Measurements from ENCODE around the gene GOLGA3.
A peak's percentile ranks its signal among the peaks of the same experiment; 100 is the strongest.
"Not testable (repeated sequence)": the region's sequence is repeated elsewhere in the genome, so short reads cannot be mapped to it uniquely, and the experiment has no call there.

The GOLGA3 gene, protein sequence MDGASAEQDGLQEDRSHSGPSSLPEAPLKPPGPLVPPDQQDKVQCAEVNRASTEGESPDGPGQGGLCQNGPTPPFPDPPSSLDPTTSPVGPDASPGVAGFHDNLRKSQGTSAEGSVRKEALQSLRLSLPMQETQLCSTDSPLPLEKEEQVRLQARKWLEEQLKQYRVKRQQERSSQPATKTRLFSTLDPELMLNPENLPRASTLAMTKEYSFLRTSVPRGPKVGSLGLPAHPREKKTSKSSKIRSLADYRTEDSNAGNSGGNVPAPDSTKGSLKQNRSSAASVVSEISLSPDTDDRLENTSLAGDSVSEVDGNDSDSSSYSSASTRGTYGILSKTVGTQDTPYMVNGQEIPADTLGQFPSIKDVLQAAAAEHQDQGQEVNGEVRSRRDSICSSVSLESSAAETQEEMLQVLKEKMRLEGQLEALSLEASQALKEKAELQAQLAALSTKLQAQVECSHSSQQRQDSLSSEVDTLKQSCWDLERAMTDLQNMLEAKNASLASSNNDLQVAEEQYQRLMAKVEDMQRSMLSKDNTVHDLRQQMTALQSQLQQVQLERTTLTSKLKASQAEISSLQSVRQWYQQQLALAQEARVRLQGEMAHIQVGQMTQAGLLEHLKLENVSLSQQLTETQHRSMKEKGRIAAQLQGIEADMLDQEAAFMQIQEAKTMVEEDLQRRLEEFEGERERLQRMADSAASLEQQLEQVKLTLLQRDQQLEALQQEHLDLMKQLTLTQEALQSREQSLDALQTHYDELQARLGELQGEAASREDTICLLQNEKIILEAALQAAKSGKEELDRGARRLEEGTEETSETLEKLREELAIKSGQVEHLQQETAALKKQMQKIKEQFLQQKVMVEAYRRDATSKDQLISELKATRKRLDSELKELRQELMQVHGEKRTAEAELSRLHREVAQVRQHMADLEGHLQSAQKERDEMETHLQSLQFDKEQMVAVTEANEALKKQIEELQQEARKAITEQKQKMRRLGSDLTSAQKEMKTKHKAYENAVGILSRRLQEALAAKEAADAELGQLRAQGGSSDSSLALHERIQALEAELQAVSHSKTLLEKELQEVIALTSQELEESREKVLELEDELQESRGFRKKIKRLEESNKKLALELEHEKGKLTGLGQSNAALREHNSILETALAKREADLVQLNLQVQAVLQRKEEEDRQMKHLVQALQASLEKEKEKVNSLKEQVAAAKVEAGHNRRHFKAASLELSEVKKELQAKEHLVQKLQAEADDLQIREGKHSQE (N-terminal part only)

DNA sequence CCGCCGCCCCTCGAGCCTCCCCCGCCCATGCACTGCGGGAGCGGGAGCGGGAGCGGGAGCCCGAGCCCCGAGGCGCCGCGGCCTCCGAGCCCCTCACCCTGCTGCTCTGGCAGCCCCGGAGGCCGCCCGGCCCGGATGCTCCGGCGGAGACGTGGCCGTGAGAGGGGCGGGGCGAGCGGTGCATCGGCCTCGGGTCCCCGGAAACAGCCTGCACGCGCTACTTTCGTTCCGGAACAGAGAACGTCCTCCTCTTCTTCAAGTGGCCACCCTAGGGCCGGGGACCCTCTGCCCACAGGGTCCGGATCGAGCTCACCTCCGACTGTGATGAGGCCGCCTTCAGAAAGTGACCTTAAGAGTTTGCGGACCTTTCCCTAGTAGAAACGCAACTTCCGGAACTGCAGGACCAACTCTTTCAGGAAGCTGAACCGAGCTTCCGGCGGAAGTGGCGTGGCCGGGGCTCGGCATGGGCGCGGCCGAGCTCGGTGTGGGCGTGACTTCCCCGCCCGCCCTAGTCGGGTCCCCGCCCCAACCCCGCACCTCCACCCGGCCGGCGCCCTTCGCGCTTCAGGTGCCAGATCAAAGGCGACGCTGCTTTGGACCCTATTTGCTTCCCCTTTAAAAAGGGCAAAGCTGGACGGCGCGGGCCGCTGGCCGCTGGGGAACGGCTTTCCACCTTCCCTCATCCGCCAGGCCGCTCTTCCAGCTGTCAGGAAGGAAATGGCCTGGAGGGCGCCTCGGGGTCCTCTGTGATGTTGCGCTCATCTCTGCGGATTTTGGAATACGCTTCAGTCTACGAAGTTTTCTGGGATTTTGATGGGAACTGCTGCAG is at the start of gene GOLGA3:
Gene GOLGA3, minus strand, starts transcription at position 164 of the 829 bp plus-strand sequence. CDS start 6,741 bp downstream, outside the sequence.
- DNase-seq (ENCODE audit: low spot score): peak; percentile 91

DNA sequence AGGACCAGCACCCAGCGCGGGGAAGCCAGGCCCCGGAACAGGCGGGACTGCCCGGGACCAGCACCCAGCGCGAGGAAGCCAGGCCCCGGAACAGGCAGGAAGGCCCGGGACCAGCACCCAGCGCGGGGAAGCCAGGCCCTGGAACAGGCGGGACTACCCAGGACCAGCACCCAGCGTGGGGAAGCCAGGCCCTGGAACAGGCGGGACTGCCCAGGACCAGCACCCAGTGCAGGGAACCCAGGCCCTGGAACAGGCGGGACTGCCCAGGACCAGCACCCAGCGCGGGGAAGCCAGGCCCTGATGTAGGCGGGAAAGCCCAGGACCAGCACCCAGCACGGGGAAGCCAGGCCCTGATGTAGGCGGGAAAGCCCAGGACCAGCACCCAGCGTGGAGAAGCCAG is 46.0 kb upstream of the GOLGA3 start:
- not testable (repeated sequence) for DNase-seq (ENCODE audit: low spot score)

DNA sequence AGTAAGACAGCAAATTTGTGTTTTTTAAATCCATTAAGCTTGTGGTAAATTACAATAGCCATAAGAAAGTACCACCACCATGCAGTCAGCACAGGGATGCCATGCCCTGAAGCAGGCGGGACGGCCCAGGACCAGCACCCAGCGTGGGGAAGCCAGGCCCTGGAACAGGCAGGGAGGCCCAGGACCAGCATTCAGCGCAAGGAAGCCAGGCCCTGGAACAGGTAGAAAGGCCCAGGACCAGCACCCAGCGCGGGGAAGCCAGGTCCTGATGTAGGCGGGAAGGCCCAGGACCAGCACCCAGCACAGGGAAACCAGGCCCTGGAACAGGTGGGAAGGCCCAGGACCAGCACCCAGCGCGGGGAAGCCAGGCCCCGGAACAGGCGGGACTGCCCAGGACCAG is 45.5 kb upstream of the GOLGA3 start:
- no peak for DNase-seq (ENCODE audit: low spot score)

DNA sequence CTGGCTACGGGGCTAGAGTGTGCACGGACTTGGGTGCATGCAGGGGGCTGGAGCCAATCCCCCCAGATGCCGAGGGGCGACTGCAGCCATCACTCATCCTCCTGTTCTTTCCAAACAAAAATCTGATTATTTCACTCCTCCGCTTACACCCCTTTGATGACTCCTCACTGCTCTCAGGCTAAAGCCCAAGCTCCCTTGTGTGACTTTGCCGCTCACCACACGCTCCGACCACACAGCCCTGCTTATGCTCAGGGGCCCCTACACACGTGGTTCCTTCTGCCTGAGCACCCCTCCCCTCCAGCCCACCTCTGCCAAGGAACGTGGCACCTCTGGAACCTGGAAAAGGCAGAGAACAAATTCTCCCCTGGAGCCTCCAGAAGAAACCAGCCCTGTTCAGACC is 45.1 kb upstream of the GOLGA3 start:
- DNase-seq (ENCODE audit: low spot score): no peak

DNA sequence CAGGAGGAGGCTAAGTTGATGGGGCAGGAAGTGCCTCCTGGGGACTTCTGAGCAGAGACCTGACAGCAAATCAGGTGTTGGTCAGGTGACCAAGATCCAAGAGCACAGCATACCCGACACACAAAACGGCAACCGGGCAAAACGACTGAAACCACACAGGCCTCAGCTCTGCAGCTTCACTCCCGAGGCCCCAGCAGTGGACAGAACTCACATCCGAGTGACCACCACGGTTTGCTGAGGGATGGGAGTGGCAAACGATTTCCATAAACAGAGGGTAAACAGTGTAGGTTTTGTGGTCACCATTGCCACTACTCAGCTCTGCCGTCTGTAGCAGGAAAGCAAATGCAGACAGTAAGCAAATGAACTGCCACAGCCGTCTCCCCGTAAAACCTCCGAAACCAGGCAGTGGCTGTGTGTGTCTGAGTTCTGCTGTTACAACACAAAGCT is 44.3 kb upstream of the GOLGA3 start:
- no peak for DNase-seq (ENCODE audit: low spot score)

DNA sequence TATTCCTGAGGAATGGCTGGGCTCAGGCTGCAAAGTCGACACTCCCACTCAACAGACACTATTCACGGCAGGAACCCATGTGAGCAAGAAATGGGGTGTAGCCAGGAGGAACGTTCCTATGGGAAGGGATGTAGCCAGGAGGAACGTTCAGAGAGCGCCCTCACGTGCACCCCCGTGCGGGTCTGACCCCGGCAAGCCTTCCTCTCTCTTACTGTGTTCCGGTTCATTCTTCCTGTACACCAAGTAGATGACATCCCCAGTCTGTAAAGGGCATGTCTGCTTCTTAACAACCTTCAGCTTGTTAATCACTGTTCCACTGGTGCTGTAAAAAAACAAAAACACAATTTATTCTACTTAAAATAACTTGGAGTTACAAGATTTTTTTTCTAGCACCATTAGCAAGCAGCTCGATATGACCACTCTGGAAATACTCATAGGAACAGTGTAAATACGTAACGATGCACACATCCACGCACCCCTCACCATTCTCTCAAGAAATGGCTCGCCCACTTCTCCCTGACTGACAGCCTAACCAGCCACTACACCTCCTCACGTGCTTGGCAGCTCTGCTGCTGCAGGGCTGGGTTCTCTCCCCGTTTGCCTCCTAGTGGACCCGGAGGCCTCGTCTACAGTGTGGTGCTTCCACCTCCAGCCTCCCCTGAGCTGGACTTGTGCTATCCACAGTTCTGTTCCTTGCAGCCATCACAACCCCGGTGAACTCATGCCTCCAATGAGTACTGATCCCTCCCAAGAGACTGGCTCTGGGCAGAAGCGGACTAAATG is 43.6 kb upstream of the GOLGA3 start:
- DNase-seq (ENCODE audit: low spot score): no peak

DNA sequence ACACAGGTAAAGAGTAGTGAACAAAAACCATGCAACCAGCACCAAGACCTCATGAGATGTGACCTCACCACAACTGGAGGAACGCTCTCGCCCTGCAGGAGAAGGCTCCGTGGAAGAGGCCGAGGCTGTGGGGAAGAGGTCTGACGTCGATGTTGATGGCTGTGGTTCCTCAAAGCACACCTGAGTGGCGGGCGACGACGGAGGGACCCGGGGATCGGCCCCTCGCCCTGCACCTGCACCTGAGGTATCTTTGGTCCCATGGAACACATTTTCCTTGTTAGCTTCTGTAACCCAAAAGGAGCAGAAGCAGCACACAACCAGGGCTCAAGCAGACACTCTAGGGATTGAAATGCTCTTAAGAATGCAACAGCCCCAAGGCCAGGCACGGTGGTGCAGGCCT is 40.9 kb upstream of the GOLGA3 start:
- DNase-seq (ENCODE audit: low spot score): no peak

DNA sequence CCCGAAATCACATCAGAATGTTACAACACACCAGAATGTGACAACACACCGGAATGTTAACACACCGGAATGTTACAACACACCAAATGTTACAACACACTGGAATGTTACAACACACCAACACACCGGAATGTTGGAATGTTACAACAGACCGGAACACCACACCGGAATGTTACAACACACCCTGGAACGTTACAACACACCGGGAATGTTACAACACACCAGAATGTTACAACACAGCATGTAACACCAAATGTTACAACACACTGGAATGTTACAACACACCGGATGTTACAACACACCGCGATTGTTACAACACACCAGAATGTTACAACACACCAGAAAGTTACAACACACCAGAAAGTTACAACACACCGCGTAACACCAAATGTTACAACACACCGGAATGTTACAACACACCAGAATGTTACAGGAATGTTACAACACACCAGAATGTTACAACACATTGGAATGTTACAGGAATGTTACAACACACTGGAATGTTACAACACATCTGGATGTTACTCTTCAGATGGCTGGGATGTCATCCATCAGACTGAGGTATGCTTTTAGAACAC is 37.7 kb upstream of the GOLGA3 start:
- no peak for DNase-seq (ENCODE audit: low spot score)

DNA sequence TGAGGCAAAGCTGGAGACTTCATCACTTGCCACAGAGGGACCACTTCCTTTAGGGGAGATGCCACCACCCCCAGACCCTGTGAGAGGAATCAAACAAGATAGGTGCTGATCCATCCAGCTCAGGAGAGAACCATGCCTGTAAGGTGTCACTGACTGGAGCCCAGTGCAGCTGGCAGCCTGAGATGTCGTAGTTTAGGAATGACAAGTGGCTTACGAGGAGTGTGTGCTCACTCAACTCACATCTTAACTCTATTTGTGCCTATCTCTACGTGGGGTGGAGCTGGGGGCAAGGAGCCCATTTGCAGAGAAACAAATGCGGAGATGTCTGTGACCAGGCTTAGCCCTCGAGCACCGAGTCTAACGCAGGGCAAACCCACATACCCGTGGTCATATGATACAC is 32.9 kb upstream of the GOLGA3 start:
- DNase-seq (ENCODE audit: low spot score): no peak

DNA sequence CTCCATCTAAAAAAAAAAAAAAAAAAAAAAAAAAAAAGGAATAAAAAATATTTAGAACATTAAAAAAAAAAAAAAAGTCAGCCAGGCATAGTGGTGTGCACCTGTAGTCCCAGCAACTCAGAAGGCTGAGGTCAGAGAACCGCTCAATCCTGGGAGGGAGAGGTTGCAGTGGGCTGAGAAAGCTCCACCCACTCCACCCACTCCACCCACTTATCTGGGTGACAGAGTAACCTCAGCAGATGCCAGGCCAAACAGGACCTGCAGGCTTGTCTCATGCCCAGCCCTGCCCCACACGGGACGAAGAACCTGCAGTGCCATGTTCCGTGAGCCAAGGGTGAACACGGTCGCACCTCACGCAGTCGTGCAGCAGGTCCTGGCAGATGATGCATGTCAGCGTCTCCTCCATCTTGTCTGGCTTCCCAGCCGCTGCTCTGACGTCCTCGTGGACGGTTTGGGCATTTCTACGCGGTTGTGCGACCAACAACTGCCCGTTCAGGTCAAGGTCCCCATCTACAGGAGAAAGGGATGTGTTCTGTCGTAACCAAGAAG is 30.1 kb upstream of the GOLGA3 start:
- no peak for DNase-seq (ENCODE audit: low spot score)

DNA sequence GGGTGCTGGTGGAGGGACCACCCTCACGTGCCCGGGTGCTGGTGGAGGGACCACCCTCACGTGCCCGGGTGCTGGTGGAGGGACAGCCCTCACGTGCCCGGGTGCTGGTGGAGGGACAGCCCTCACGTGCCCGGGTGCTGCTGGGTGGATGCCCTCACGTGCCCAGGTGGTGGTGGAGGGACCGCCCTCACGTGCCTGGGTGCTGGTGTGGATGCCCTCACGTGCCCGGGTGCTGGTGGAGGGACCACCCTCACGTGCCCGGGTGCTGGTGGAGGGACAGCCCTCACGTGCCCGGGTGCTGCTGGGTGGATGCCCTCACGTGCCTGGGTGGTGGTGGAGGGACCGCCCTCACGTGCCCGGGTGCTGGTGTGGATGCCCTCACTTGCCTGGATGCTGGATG is 28.4 kb upstream of the GOLGA3 start:
- not testable (repeated sequence) for DNase-seq (ENCODE audit: low spot score)

DNA sequence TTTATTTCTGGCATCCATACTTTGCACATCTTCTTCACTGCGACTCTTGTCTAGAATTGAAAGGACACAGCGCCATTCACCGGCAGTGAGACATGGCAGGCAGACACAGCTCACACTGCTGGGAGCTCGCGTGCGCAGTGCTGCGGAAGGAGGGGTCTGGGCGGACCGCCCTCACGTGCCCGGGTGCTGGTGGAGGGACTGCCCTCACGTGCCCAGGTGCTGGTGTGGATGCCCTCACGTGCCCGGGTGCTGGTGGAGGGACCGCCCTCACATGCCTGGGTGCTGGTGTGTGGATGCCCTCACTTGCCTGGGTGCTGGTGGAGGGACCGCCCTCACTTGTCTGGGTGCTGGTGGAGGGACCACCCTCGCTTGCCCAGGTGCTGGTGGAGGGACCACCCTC is 27.9 kb upstream of the GOLGA3 start:
- DNase-seq (ENCODE audit: low spot score): no peak

DNA sequence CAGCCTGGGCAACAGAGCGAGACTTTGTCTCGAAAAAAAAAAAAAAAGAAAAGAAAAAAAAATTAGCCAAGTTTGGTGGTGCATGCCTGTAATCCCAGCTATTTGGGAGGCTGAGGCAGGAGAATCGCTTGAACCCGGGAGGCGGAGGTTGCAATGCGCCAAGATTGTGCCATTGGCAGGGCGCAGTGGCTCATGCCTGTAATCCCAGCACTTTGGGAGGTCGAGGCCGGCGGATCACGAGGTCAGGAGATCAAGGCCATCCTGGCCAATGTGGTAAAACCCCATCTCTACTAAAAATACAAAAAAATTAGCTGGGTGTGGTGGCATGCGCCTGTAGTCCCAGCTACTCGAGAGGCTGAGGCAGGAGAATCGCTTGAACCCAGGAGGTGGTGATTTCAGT is 26.5 kb upstream of the GOLGA3 start:
- DNase-seq (ENCODE audit: low spot score): not testable (repeated sequence)

DNA sequence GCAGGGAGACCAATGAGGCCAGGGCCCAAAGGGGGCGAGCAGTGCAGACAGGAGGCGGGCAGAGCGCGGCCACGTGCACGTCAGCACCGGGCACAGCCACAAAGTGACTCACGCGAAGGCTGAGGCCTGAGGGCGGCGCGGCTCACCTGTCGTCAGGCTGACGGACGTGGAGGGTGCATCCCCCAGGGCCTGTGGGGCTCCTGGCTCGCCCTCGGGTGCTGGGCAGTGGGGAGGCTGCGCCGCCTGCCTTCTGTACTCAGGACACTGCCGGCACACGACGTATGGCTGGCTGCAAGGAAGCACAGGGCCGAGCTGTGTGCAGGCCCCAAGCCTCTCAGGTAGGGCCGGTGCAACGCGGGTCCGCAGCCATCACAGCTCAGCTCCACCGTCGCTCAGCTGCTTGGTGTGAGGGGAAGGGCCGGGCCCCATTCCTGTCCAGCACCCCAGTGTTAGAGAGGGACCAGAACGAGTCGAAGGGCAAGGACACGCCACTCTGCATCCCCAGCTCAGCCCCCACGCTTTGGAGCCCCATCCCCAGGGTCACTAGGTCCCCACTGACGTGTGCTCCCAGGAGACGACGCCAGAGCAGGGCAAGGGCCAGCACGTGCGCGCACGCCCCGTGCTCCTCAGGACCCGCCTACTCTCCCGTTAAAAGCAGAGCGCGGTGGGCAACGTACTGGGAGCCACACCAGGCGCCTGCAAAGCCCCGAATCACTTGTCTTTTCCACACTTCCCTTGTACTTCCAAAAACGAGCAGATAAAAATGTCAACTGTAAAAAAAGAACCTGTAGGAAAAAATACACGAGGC is 24.8 kb upstream of the GOLGA3 start:
- no peak for DNase-seq (ENCODE audit: low spot score)

DNA sequence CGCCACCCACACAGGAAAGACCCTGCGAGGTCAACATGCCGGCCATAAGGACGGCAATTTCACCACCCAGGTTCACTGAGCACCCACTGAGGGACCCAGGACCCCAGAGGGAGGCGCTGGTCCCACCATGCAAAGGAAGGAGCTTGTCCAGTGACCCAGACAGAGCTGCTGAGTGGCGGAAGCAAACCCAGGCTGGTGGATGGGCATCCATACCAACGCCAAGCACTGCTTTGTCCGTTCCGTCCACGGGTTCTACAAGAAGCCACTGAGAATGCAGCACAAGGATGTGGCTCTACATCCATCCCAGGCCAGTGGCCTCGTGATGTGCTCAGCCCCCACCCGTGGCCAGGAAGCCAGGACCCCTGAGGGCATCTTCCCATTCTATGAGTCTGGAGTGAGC is 23.8 kb upstream of the GOLGA3 start:
- DNase-seq (ENCODE audit: low spot score): no peak

DNA sequence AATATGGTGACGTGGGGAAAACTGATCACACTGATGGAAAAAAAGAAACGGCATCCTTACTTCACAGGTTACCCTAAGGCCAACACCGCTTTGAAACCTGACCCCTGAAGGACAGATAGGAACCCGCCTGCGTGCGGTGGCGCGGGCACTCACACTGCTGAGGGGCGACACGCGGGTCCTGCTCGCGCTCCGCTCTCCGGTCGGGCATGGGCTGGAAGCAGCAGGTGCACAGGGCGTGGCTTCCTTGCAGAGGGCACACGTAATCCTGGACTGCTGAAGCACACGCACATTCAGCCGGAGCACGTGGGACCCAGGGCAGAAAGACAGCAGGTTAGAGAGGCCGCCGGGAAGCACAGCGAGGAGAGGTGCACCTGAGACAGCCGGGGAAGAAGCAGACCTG is 22.8 kb upstream of the GOLGA3 start:
- no peak for DNase-seq (ENCODE audit: low spot score)

DNA sequence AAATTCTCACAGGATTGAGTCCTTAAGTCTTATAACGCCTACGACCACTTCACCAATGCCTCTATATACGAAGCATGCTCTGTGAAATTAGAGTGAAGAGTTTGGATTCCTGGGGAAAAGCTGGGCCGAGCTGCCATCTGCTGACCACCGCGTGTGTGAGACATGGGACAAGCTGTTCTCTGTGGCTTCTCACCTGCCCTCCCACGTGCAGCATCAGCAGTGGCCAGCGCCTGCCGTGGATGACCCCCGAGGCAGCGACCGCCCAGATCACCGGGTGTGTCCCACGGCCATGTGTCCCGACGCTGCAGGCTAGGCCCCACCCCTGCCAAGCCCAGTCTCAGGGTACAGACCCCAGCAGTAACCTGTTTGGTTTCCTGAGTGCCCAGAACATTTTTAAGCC is 21.6 kb upstream of the GOLGA3 start:
- peak; percentile 88 for DNase-seq (ENCODE audit: low spot score)

DNA sequence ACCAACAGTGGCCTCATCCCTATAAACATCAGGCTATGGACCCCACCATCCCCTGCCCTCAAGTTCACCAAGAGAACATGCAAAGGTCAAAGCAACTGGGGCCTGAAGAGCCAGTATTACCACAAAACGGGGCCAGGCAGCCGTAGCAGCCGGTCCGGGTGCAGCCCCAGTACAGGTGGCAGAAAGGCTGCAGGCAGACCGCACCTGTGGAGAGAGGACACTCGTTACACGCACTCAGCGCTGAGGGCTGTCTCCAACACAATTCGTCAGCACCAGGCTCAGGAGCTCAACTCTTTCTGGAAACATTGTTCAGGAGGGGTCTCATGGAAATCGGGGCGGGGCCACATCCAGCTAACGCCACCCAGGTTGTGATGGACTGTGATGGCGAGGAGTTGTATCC is 19.9 kb upstream of the GOLGA3 start:
- DNase-seq (ENCODE audit: low spot score): peak; percentile 27

Data from cerebellar cortex (tissue), 1 donor.